GM12891 (cell line): ENCODE data around the gene CD74.

Experiments used
- POLR2A ChIP-seq: IDR thresholded peaks from 2 replicates; pipeline ENCODE4 v1.6.1; 2011; ENCODE audit warnings: low read depth, low read length, control low read depth
- POLR2AphosphoS5 ChIP-seq: IDR thresholded peaks from 2 replicates; pipeline ENCODE4 v1.6.1; 2011; ENCODE audit warnings: low read depth, low read length, control low read depth
- SPI1 ChIP-seq: IDR thresholded peaks from 2 replicates; pipeline ENCODE4 v1.6.1; 2011; ENCODE audit warnings: low read depth, low read length, control low read depth

DNA sequence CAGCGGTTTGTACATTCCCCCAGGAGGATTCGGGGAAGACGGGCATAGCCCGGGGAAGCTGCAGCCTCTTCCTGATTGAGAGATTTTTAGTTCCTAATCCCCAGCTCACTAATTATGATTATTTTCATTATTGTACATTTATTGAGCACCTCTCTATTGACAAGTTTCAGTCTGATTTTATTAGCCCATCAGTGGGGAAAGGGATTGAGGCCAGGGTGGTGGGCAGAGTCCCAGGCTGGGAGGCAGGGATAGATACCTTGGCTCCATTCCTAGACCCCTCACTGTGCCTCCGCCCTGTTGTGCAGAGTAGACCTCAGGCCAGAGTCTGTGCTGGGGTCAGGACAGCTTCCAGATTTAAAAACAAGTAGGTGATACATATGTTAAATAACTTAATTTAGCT, 28.0 kb downstream of the CD74 start:
- TF ChIP-seq POLR2A = no peak
- no peak for TF ChIP-seq POLR2AphosphoS5
- TF ChIP-seq SPI1 = no peak
